Stimulated activated CD4-positive, alpha-beta T cell treated with anti-CD3 and anti-CD28 coated beads, Interleukin-15, amount 100 ng/mL, for 24 hours (primary cell): ENCODE measurements around the gene FERMT2.
"Not testable (repeated sequence)": the region's sequence is repeated elsewhere in the genome, so short reads cannot be mapped to it uniquely, and the experiment has no call there.

ENCODE experiments used
- DNase-seq: peaks from one replicate; pipeline ENCODE4 v3.0.0-alpha.2; 2020

Gene FERMT2

DNA sequence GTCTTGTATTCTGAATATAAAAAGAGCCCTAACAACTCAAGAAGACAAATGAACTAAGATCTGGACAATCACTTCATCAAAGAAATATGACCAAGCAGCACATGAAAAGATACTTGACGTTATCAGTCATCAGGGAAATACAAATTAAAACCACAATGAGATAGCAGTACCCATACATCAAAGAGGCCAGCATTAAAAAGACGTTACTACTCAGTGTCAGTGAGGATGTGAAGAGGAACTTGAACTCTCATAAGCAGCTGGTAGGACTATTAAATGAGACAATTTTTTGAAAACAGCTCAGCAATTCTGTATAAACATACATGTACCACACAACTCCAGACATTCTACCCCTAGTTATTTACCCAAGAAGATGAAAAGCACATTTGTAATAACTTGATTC is 55.9 kb downstream of the FERMT2 start:
- DNase-seq: no peak

- DNase-seq: no peak
Observed at GRCh38 chr14:52891800-52892199, 59.0 kb downstream of the FERMT2 start.

DNA sequence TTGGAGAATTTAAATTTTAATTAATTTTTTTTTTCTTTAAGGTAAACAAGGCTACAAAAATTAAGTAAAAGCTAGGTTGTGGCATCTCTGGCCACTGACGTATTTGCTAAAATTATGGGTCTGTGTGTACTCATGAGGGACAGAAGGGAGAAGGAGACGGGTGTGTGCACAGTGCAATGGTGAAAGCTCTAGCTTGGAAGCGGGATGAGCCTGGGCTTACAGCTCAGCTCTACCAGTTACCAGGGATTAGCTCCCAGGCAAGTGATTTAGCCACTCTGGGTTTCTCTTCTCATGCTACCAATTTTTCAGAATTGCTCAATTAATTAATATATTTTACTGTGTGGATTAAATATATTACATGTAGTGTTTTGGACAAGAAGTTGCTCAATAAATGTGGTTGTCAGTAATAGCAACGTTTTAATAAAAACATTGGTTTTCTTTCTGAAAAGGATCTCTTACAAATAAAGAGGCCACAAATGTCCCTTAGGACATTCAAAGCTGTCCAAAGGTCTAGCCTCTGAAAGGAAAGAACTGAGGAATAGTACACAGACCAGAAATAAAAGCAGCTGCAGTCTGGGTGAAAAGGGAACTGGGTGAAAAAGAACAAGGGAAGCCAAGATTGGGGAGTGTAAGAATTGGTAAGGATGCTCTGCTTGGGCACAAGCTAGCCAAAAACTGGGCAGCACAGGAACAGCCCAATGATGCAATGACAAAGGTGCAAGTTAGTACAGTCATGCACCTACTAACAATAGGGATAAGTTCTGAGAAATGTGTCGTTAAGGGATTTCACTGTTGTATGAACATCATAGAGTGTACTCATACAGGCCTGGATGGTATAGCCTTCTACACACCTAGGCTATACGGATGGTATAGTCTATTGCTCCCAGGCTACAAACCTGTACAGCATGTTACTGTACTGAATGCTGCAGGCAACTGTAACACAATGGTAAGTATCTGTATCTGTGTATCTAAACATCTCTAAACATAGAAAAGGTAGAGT is 61.7 kb downstream of the FERMT2 start:
- DNase-seq: no peak

DNA sequence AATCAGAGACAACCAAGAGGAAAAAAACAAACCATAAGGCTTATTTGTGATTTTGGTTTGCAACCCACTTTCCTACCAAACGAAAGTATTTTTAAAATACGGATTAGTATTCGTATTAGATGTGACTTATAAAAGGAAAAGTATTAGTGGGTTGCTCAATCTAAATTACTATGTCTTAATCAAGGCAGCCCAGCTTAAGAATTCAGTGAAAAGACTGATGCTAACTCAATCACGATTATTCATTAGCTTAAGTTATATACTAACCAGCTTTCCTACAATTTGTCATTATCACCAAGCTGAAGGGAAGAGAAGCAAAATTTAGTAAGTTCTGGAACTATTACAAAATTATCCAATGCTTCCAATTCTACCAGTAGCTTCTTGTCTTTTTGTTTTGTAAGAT is 62.7 kb downstream of the FERMT2 start:
- no peak for DNase-seq

DNA sequence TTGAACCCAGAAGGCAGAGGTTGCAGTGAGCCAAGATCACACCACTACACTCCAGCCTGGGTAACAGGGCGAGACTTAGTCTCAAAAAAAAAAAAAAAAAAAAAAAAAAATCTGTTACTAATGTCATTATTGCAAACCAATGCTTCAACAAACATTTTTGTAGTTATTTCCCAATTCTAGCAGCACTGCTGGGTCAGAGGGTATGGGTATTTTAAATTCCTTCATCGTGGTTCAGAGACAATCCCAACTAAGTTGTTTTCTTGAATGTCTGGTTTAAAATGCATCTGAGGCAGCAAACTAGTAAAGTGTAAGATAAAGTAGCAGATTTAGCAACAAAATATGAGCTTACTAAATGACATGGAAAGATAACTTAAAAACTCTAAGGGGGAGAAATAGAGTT is 65.6 kb downstream of the FERMT2 start:
- DNase-seq: no peak

DNA sequence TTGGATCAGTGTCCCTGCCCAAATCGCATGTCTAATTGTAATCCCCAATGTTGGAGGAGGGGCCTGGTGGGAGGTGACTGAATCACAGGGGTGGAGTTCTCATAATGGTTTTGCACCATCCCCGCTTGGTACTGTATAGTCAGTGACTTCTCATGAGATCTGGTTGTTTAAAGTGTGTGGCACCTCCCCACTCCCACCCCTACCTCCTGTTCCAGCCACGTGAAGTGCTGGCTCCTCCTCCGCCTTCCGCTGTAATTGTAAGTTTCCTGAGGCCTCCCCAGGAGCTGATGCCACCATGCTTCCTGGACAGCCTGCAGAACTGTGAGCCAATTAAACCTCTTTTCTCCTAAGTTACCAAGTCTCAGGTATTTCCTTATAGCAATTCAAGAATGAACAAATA is 67.2 kb downstream of the FERMT2 start:
- no peak for DNase-seq

DNA sequence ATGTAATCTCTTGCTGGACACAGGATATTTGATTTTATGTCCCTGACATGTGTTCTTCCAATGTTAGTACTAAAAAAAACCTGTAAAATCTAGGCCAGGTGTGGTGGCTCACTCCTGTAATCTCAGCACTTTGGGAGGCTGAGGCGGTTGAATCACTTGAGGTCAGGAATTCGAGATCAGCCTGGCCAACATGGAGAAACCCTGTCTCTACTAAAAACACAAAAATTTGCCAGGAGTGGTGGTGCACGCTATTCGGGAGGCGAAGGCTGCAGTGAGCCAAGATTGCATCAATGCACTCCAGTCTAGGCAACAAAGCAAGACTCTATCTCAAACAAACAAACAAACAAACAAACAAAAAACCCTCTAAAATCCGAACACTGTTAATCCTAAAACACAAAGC is 68.0 kb downstream of the FERMT2 start:
- DNase-seq: no peak

DNA sequence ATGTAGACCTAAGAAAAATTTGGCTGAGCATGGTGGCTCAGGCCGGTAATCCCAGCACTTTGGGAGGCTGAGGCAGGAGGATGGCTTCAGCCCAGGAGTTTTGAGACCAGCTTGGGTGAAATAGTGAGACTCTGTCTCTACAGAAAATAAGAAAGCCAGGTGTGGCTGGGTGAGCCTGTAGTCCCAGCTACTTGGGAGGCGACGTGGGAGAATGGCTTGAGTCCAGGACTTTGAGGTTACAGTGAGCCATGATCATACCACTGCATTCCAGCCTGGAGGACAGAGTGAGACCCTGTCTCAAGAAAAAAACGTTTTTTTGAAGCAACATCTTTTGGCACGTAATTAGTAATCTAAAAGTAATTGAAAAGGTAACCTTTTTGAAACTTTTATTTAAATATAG is 70.9 kb downstream of the FERMT2 start:
- DNase-seq: no peak

- DNase-seq: no peak
Observed at GRCh38 chr14:52878946-52879345, 71.9 kb downstream of the FERMT2 start.

DNA sequence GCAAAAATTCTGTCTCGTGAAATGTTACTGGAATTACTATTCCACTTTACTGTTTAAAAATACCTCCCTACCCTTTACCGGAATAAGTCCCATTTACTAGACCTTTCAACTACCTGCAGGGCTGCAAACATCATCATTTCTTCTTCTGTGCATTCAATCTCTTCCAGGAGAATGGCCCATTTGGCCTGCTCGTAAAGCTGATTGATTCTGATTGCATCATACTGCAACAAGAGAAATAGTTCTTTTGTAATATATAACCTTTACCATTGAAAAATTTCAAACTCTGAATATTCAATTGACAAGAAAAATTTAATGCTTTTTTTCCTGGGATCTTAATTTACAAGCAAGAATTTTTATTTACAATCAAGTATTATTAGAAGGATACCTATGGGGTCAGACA is 72.4 kb downstream of the FERMT2 start:
- DNase-seq: no peak

GRCh38 chr14:52877628-52878027 is 73.2 kb downstream of the FERMT2 start:
- no peak for DNase-seq

- DNase-seq: no peak
Observed at GRCh38 chr14:52876806-52877205, 74.0 kb downstream of the FERMT2 start.

- no peak for DNase-seq
Observed at GRCh38 chr14:52876311-52876710, 74.5 kb downstream of the FERMT2 start.

DNA sequence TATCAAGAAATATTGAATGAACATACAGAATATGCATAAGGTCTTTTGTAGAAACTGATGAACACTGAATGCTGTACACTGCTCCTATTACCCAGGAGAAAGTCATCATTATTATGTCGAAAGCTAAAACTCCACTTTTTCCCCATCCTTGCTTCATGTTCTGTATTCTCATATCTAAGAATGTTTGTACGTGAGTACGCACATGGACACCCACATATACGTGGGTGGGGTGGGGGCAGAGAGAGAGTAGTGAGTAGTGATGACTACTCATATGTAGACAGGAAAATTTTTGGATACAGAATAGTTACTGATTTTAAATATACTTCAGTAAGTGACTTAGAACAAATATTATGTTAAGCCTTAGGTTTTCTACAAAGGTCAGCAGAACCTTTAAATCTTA is 75.1 kb downstream of the FERMT2 start:
- DNase-seq: no peak

GRCh38 chr14:52874389-52874788 is 76.5 kb downstream of the FERMT2 start:
- no peak for DNase-seq

GRCh38 chr14:52873694-52874093 is 77.2 kb downstream of the FERMT2 start:
- no peak for DNase-seq

DNA sequence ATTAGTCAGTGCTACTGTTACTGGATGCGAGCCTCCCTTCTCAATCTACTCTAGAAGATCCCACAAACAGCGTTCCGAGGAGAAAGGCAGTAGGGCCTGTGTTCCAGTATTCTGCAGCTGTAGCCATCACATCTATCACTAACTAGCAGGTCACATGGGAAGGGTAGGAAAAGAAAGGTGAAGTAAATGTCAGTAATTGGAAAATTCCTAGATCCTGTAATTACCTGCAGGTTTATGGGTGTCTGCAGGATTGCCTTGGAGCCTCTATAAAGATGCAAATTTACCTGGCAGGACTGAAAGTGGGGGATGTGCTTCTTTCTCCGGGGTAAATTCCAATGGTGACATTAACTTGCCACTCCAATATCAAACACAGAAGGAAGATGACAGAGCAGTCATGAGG is 77.8 kb downstream of the FERMT2 start:
- DNase-seq: no peak

GRCh38 chr14:52871606-52872005 is 79.2 kb downstream of the FERMT2 start:
- DNase-seq: no peak

- DNase-seq: no peak
Observed at GRCh38 chr14:52868911-52869618, 81.8 kb downstream of the FERMT2 start.

DNA sequence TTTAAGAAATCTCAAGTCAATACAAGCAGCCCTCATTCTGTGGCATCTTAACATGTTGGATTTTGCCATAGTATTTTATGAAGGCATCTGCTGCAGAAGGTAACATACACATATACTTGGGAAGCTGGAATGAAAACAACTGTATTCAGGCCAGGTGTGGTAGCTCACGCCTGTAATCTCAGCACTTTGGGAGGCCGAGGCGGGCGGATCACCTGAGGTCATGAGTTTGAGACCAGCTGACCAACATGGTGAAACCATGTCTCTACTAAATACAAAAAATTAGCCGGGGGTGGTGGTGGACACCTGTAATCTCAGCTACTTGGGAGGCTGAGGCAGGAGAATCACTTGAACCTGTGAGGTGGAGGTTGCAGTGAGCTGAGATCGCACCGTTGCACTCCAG is 86.0 kb downstream of the FERMT2 start:
- DNase-seq: not testable (repeated sequence)

DNA sequence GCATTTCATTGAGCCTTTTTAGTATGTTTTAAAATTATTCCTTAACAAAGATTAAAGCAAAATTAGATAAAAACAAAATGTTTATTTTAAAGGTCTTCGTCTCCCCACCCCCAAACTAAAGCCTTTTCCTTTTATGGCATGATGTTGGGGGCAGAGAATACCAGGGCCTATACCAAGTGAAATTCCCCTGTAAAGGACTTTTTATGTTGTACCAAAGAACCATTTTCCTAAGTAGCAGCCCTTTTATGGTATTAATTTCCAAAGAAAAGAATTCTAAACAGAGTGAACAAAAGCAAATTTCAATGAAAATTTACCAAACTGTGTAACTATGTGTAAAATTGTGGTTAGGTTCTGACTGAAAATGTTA is 87.5 kb downstream of the FERMT2 start:
- no peak for DNase-seq

GRCh38 chr14:52862632-52863333 is 88.1 kb downstream of the FERMT2 start:
- DNase-seq: no peak

DNA sequence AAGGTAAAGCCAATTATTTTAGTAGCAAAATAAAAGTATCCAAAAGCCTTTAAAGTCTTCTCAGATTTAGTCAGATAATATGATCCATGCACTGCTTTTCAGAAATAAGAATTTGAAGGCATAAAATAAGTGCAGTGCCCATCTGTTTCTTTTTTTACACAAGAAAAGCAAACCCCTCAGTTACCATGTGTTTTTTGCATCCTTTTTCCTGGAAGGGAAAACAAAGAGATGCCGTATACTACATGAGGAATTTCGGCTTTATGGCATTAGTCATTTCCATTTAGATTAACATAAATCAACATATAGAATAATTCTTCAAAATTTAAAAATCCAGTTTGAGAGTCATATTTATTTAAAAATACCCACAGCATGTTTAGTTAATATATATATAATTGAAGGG is 89.4 kb downstream of the FERMT2 start:
- DNase-seq: no peak

- no peak for DNase-seq
Observed at GRCh38 chr14:52860910-52861309, 89.9 kb downstream of the FERMT2 start.
